Measurements from ENCODE around the gene LMAN1. TPM values are rescaled to one million over a fixed set of nuclear protein-coding genes. Genes with fewer than 3 reads are reported as not detected.

LMAN1 gene
- total RNA-seq, 2 experiments from 2014 or later, result 118 TPM

- Mint-ChIP-seq H3K27me3 (peaks cover 17% of the 10 kb centered on the region), H3K36me3 (no peaks in the 10 kb centered on the region), H3K27ac (no peak overlapping the region)
These were observed 57.1 kb downstream of the LMAN1 start for GRCh38 chr18:59301929-59302328.

GRCh38 chr18:59300676-59301285, 58.3 kb downstream of the LMAN1 start:
- Mint-ChIP-seq H3K4me3 (no peak overlapping the region), H3K4me1 (no peaks in the 10 kb centered on the region), H3K27me3 (peaks cover 17% of the 10 kb centered on the region)

More at GRCh38 chr18:59301929-59302328, 57.1 kb downstream of the LMAN1 start:
- Mint-ChIP-seq H3K4me1 (no peaks in the 10 kb centered on the region), H3K4me3 (no peak overlapping the region), H3K9me3 (no peaks in the 10 kb centered on the region)
- no peak for DNase-seq

GRCh38 chr18:59298871-59299270, 60.2 kb downstream of the LMAN1 start:
- H3K27me3 Mint-ChIP-seq, result peaks cover 11% of the 10 kb centered on the region

More at GRCh38 chr18:59300676-59301285, 58.3 kb downstream of the LMAN1 start:
- Mint-ChIP-seq H3K9me3 (no peaks in the 10 kb centered on the region), H3K36me3 (no peaks in the 10 kb centered on the region), H3K27ac (no peak overlapping the region)
- DNase-seq, result peak; percentile 1

GRCh38 chr18:59293317-59293716, 65.7 kb downstream of the LMAN1 start:
- no peak for DNase-seq
- H3K27ac Mint-ChIP-seq, result no peak overlapping the region
- no peaks in the 10 kb centered on the region for H3K4me1 Mint-ChIP-seq
- no peaks in the 10 kb centered on the region for H3K9me3 Mint-ChIP-seq
- peaks cover 35% of the 10 kb centered on the region for H3K27me3 Mint-ChIP-seq
- H3K36me3 Mint-ChIP-seq, result no peaks in the 10 kb centered on the region
- H3K4me3 Mint-ChIP-seq, result no peak overlapping the region

More at GRCh38 chr18:59298871-59299270, 60.2 kb downstream of the LMAN1 start:
- Mint-ChIP-seq H3K4me3 (no peak overlapping the region), H3K4me1 (no peaks in the 10 kb centered on the region), H3K36me3 (no peaks in the 10 kb centered on the region), H3K9me3 (no peaks in the 10 kb centered on the region), H3K27ac (no peak overlapping the region)
- no peak for DNase-seq

GRCh38 chr18:59286341-59286740, 72.7 kb downstream of the LMAN1 start:
- H3K27ac Mint-ChIP-seq, result no peak overlapping the region
- no peaks in the 10 kb centered on the region for H3K36me3 Mint-ChIP-seq
- no peak overlapping the region for H3K4me3 Mint-ChIP-seq
- no peaks in the 10 kb centered on the region for H3K4me1 Mint-ChIP-seq
- no peaks in the 10 kb centered on the region for H3K9me3 Mint-ChIP-seq
- no peak for DNase-seq
- peaks cover 54% of the 10 kb centered on the region for H3K27me3 Mint-ChIP-seq

- H3K27ac Mint-ChIP-seq, result no peak overlapping the region
- H3K36me3 Mint-ChIP-seq, result no peaks in the 10 kb centered on the region
- H3K4me3 Mint-ChIP-seq, result no peak overlapping the region
- DNase-seq, result no peak
- no peaks in the 10 kb centered on the region for H3K9me3 Mint-ChIP-seq
- H3K4me1 Mint-ChIP-seq, result no peaks in the 10 kb centered on the region
- peaks cover 63% of the 10 kb centered on the region for H3K27me3 Mint-ChIP-seq
These were observed 76.7 kb downstream of the LMAN1 start for GRCh38 chr18:59282341-59282740.

- DNase-seq, result no peak
- no peak overlapping the region for H3K27ac Mint-ChIP-seq
- H3K9me3 Mint-ChIP-seq, result no peaks in the 10 kb centered on the region
- peaks cover 3% of the 10 kb centered on the region for H3K4me1 Mint-ChIP-seq
- no peak overlapping the region for H3K4me3 Mint-ChIP-seq
- peaks cover 73% of the 10 kb centered on the region for H3K27me3 Mint-ChIP-seq
- H3K36me3 Mint-ChIP-seq, result no peaks in the 10 kb centered on the region
These were observed 79.3 kb downstream of the LMAN1 start for GRCh38 chr18:59279722-59280121.

- Mint-ChIP-seq H3K27ac (no peak overlapping the region), H3K4me1 (peaks cover 3% of the 10 kb centered on the region), H3K27me3 (peaks cover 73% of the 10 kb centered on the region), H3K9me3 (no peaks in the 10 kb centered on the region), H3K4me3 (no peak overlapping the region), H3K36me3 (no peaks in the 10 kb centered on the region)
- no peak for DNase-seq
These were observed 79.9 kb downstream of the LMAN1 start for GRCh38 chr18:59279193-59279592.

- H3K27ac Mint-ChIP-seq, result no peak overlapping the region
- H3K27me3 Mint-ChIP-seq, result peaks cover 73% of the 10 kb centered on the region
- H3K4me1 Mint-ChIP-seq, result peaks cover 3% of the 10 kb centered on the region
- no peaks in the 10 kb centered on the region for H3K9me3 Mint-ChIP-seq
- H3K36me3 Mint-ChIP-seq, result no peaks in the 10 kb centered on the region
- DNase-seq, result no peak
- no peak overlapping the region for H3K4me3 Mint-ChIP-seq
These were observed 80.3 kb downstream of the LMAN1 start for GRCh38 chr18:59278793-59279192.

Other genes starting within 250 kb of the LMAN1 start
- gene SEC11C, start 219.4 kb downstream of the LMAN1 start, total RNA-seq, result 10 to 100 TPM; 56.8 to 57.8 TPM
- not detected for gene GRP, start 139.1 kb downstream of the LMAN1 start, total RNA-seq
- not detected for gene RAX, start 85.8 kb downstream of the LMAN1 start, total RNA-seq
- gene CPLX4, start 40.6 kb downstream of the LMAN1 start, total RNA-seq, result not detected